Tibial artery (tissue), 4 donors: ENCODE measurements around the gene GRAMD1B.

Experiments used
- DNase-seq, 2 donors: peaks; one replicate each; pipeline ENCODE4 v3.0.0-alpha.2; 2019
- H3K27ac ChIP-seq, 2 donors: fragments of 200-600 bp; sonication (generic) in 1 of 2; 1 replicate in 1 of 2; 2 replicates in 1 of 2; pipeline ENCODE4 v1.5.1; 2018 to 2019; ENCODE audit warnings: mild to moderate bottlenecking in 1 of 2
- H3K27me3 ChIP-seq, 2 donors: fragments of 200-600 bp; sonication (generic) in 1 of 2; one replicate each; pipeline versions ENCODE4 v1.5.1 to v1.6.0; 2016 to 2019
- H3K36me3 ChIP-seq, 3 donors: fragments of 200-600 bp; sonication (generic) in 2 of 3; one replicate each; pipeline ENCODE4 v1.5.1; 2016 to 2019; ENCODE audit warnings: mild to moderate bottlenecking in 2 of 3
- H3K4me1 ChIP-seq, 4 donors: fragments of 200-600 bp; sonication (generic) in 2 of 4; 1 replicate in 3 of 4; 2 replicates in 1 of 4; pipeline ENCODE4 v1.5.1; 2016 to 2019
- H3K4me3 ChIP-seq, 2 donors: fragments of 200-600 bp; sonication (generic) in 1 of 2; 1 replicate in 1 of 2; 2 replicates in 1 of 2; pipeline ENCODE4 v1.5.1; 2018 to 2019; ENCODE audit warnings: mild to moderate bottlenecking in 2 of 2
- H3K9me3 ChIP-seq, 3 donors: fragments of 200-600 bp; sonication (generic) in 1 of 3; one replicate each; pipeline ENCODE4 v1.5.1; 2016 to 2019
- intact Hi-C: fragments of 100-400 bp; cut with DNase I; formaldehyde crosslinking; loops from one replicate; pipeline ENCODE4 v1.15.0; 2023; ENCODE audit warnings: low total_unique reads
- TF ChIP-seq, protein P1 (sequence below), 2 experiments: fragments of 200-600 bp in 1 of 2; fragments of 450-650 bp in 1 of 2; IDR thresholded peaks; one replicate each; pipeline ENCODE4 v1.5.1; 2017 to 2019; ENCODE audit warnings: antibody characterized with exemption in 2 of 2, mild to moderate bottlenecking in 1 of 2, moderate library complexity in 1 of 2

GRAMD1B gene

DNA sequence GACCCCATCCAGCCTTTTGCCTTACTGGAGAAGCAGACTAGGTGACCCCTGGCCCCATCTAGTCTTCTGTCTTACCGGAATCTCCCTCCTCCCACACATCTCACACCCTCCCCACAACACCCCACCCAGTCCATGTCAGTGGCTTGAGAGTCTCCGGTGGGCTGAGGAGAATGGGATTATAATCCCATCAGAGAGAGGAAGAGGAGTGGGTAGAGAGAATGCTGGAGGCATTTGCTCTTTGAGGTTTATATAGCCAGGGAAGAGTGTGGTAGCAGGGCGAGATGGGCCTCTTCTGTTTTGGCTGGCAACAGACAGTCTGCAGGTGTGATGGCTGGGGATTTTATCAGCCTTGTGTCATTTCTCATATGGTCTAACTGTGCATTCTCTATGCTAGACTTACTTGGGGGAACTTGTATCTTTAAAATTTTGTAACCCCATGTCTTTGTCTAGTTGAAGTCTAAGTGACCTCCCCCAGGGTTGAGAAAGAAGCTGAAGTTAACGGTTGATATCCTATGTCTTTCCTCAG lies 50.3 kb downstream of the GRAMD1B start:
- intact Hi-C loops, result no loop called here

DNA sequence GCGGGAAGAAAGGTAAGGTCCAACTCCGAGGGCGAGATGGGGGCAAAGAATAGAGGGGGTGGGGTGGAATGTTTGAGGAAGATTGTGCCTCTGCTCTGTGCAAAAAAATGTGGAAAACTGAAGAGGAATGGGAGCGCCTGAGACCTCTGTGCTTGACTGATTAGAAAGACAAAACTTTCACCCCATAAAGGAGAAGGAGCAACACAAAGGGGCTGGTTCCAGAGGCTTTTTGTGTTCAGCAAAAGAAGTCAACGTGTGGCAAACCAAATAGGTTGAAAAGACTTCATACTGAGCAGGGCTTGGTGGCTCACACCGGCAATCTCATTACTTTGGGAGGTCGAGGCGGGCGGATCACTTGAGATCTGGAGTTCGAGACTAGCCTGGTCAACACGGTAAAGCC lies 50.8 kb downstream of the GRAMD1B start:
- no peak overlapping the region for H3K27ac ChIP-seq
- no peaks in the 10 kb centered on the region for H3K36me3 ChIP-seq
- H3K4me1 ChIP-seq, result no peaks in the 10 kb centered on the region
- TF ChIP-seq, protein P1, sequence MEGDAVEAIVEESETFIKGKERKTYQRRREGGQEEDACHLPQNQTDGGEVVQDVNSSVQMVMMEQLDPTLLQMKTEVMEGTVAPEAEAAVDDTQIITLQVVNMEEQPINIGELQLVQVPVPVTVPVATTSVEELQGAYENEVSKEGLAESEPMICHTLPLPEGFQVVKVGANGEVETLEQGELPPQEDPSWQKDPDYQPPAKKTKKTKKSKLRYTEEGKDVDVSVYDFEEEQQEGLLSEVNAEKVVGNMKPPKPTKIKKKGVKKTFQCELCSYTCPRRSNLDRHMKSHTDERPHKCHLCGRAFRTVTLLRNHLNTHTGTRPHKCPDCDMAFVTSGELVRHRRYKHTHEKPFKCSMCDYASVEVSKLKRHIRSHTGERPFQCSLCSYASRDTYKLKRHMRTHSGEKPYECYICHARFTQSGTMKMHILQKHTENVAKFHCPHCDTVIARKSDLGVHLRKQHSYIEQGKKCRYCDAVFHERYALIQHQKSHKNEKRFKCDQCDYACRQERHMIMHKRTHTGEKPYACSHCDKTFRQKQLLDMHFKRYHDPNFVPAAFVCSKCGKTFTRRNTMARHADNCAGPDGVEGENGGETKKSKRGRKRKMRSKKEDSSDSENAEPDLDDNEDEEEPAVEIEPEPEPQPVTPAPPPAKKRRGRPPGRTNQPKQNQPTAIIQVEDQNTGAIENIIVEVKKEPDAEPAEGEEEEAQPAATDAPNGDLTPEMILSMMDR (IDR thresholded peaks at IDR 0.05), result no peak
- no peak overlapping the region for H3K4me3 ChIP-seq
- intact Hi-C loops, result no loop called here
- no peak for DNase-seq
- no peaks in the 10 kb centered on the region for H3K27me3 ChIP-seq
- no peaks in the 10 kb centered on the region for H3K9me3 ChIP-seq

More for the DNA sequence above, 50.3 kb downstream of the GRAMD1B start:
- no peaks in the 10 kb centered on the region for H3K4me1 ChIP-seq
- no peaks in the 10 kb centered on the region for H3K27me3 ChIP-seq
- no peak overlapping the region for H3K4me3 ChIP-seq
- no peak overlapping the region for H3K27ac ChIP-seq
- DNase-seq, result no peak
- H3K9me3 ChIP-seq, result no peaks in the 10 kb centered on the region
- H3K36me3 ChIP-seq, result no peaks in the 10 kb centered on the region
- TF ChIP-seq, protein P1 (IDR thresholded peaks at IDR 0.05), result no peak

DNA sequence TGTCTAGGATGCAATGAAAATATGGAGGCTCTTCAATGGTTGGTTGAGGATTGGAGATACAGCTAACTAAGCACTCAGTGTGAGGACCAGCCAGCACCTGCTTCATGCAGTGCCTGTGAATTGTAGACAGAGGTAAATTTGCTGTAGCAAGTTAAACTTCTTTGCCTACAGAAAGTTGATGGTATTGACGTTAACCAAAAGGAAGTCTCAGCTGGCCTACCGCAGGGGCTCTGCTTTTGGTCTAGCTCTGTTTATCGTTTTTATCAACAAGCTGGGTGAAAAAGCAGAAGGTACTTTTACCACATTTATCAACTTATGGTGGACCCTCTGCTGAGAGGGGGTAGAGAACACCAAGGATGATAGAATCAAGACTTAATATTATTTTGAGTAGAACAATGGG lies 51.6 kb downstream of the GRAMD1B start:
- no peak for DNase-seq

DNA sequence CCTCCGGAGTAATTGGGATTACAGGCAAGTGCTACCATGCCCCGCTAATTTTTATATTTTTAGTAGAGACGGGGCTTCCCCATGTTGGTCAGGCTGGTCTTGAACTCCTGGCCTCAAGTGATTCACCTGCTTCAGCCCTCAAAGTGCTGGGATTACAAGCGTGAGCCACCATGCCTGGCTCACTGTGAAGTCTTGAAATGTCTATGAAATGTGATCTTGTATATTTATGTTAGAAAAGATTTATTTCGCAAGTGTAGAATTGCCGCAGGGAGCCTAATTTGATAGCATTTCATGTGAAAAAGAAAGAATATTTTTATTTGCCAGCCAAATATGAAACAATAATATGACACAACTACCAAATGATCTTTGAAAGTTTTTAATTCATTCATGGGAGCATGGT lies 52.1 kb downstream of the GRAMD1B start:
- TF ChIP-seq, protein P1 (IDR thresholded peaks at IDR 0.05), result no peak
- no peak for DNase-seq
- no peaks in the 10 kb centered on the region for H3K36me3 ChIP-seq
- H3K4me3 ChIP-seq, result no peak overlapping the region
- intact Hi-C loops, result no loop called here
- H3K9me3 ChIP-seq, result no peaks in the 10 kb centered on the region
- no peak overlapping the region for H3K27ac ChIP-seq
- H3K27me3 ChIP-seq, result peaks cover 0 to 2% of the 10 kb centered on the region in 2 donors
- H3K4me1 ChIP-seq, result no peaks in the 10 kb centered on the region

More for the DNA sequence above, 51.6 kb downstream of the GRAMD1B start:
- H3K27me3 ChIP-seq, result no peaks in the 10 kb centered on the region
- no peaks in the 10 kb centered on the region for H3K4me1 ChIP-seq
- no peak overlapping the region for H3K4me3 ChIP-seq
- intact Hi-C loops, result no loop called here
- H3K9me3 ChIP-seq, result no peaks in the 10 kb centered on the region
- H3K36me3 ChIP-seq, result no peaks in the 10 kb centered on the region
- H3K27ac ChIP-seq, result no peak overlapping the region
- TF ChIP-seq, protein P1 (IDR thresholded peaks at IDR 0.05), result no peak

DNA sequence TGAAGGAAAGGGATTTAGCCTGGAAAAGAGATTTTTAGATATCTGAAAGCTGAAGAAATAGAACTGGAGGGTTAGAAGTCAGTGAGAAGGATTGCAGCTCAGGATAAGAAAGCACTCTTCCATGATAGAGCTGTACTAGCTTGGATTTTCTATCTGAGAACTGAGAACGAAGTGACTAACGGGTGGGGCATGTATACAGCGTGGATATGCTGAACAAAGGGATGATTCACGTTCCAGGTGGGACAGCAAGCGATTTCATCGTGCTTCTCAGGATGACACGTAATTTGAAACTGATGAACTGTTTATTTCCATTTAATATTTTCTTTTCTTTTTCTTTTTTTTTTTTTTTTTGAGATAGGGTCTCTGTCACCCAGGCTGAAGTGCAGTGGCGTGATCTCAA lies 53.0 kb downstream of the GRAMD1B start:
- DNase-seq, result no peak
- H3K27me3 ChIP-seq, result peaks cover 0 to 3% of the 10 kb centered on the region in 2 donors
- no peak overlapping the region for H3K4me3 ChIP-seq
- TF ChIP-seq, protein P1 (IDR thresholded peaks at IDR 0.05), result no peak
- intact Hi-C loops, result no loop called here
- H3K36me3 ChIP-seq, result no peaks in the 10 kb centered on the region
- H3K9me3 ChIP-seq, result no peaks in the 10 kb centered on the region
- H3K4me1 ChIP-seq, result no peaks in the 10 kb centered on the region
- H3K27ac ChIP-seq, result no peak overlapping the region

DNA sequence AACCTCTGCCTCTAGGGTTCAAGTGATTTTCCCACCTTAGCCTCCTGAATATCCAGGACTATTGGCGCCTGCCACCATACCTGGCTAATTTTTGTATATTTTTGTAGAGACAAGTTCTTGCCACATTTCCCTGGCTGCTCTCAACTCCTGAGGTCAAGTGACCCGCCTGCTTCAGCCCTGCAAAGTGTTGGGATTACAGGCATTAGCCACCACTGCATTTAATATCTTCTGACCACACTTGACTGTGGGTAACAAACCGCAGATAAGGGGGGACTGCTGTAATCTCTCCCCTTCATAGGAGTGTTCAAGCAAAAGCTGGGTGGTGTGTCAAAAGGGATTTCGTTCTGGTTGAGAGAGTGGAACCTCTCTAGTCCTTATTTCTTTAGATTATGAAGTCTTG lies 53.4 kb downstream of the GRAMD1B start:
- no peak for DNase-seq
- TF ChIP-seq, protein P1 (IDR thresholded peaks at IDR 0.05), result no peak
- H3K4me1 ChIP-seq, result no peaks in the 10 kb centered on the region
- H3K4me3 ChIP-seq, result no peak overlapping the region
- intact Hi-C loops, result no loop called here
- no peaks in the 10 kb centered on the region for H3K36me3 ChIP-seq
- peaks cover 0 to 3% of the 10 kb centered on the region in 2 donors for H3K27me3 ChIP-seq
- no peaks in the 10 kb centered on the region for H3K9me3 ChIP-seq
- H3K27ac ChIP-seq, result no peak overlapping the region
